ENCODE data around the gene DPPA2.

DPPA2 gene

DNA sequence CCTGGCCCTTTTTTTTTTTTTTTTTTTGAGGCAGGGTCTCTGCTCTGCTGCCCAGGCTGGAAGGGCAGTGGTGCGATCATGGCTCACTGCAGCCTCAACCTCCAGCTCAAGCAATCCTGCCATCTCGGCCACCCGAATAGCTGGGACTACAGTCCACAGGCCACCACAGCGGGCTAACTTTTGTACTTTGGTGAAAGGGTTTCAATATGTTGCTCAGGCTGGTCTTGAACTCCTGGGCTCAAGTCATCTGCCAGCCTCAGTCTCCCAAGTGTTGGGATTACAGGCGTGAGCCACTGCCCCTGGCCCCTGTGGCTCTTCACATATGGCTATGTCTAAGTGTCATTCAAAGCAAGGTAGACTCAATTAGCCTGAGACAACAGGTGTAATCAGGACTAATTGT lies 8.8 kb upstream of the DPPA2 start:
- no peak for DNase-seq

DNA sequence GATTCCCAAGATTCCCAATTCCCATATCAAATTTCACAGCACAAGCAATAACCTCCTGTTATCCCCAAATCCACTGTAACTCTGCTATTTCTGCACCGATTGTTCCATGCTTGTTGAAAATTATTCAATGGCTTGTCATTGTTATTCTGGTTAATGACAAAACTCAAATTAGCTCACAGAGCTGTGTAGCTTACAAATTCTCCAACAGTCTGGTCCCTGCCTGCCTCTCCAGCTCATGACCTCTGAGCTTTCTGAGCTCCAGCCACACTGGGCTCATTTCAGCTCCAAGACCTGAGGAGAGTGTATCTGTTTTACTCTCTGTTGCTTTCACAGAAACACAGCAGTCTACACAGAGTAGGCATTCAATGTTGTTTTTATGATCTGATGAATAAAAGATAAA lies 3.3 kb downstream of the DPPA2 start:
- no peak for DNase-seq

DNA sequence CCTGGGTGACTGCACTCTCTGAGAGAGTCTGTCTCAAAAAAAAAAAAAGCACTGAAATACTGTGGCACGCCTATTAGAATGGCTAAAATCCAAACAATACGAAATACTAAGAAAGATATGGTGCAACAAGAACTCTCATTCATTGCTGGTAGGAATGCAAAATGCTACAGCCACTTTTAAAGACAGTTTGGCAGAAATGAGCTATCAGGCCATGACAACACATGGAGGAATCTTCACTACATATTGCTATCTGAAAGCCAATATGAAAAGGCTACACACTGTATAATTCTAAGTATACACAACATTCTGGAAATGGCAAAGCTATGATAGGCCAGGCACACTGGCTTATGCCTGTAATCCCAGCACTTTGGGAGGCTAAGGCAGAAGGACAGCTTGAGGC lies 18.8 kb downstream of the DPPA2 start:
- DNase-seq: no peak

DNA sequence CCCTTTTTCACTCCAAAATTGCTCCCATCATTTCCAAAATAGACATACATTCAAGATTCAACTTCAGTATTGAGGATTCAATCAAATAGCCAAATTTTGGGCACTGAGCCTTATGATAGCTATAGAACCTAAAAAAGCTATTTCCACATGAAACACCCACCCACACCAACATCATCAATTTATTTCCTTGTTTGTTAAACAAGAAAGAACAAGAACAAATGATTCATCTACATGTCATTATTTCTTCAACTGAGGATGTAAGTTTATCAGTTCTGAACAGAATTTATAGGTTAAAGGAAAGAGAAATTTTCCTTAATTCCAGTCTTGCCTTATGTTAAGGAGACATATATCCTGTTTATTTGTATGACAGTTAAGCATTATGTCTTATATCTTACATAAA lies 32.2 kb downstream of the DPPA2 start:
- no peak for DNase-seq

DNA sequence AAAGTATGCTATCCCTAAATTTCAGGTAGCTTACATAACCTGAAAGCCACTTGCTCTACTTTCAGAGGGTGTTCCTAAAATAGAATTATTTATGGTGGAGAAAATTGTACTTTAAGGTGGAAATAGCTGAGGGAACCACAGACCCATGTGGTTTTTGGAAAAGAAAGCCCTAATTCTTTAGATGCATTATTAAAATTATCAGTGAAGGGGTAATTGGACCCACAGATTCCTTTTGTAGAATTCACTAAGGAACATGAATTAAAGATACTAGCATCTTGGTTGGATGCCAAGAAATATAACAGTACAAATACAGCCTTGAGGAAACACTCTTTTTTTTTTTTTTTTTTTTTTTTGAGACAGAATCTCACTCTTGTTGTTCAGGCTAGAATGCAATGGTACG lies 37.8 kb downstream of the DPPA2 start:
- DNase-seq: no peak

DNA sequence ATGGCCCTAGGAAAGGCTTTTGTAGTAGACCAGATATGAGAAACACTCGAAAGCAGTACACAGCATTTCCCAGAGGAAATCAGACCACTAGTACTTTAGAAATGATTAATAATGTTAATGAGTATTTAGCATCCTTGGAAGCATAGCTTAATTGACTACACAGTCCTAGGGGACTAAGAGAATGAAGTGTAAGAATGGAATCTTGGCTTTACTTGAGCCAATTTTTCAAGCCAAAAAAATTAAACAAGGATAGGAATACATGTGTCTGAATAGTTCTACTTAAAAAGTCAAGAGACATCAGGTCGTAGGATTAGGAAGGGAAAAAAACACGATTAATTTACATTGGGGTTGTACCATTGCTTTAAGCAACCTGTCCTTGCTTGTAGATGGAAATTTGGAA lies 38.2 kb downstream of the DPPA2 start:
- no peak for DNase-seq

DNA sequence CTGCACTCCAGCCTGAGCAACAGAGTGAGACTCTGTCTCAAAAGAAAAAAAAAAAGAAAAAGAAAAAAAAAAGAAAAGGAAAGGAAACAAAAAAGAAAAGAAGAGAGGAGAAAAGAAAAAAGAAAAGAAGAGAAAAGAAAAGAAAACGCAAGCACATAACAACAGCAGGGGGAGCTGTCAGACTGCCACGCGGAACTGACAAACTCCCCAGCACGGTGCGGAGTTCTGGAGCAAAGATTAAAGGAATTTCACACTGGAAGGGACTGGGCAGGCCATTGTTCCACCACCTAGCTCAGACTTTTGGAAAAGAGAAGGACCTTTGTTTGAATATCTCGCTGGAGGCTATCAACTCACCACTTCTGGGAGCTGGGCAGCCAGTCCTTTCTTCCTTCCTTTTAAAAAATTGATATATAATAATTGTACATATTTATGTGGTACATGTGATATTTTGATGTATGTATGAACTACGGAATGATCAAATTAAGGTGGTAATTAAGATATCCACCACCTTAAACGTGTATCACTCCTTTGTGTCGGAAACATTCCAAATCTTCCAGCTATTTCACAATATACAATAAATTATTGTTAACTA lies 40.5 kb downstream of the DPPA2 start:
- DNase-seq: peak; percentile 5

DNA sequence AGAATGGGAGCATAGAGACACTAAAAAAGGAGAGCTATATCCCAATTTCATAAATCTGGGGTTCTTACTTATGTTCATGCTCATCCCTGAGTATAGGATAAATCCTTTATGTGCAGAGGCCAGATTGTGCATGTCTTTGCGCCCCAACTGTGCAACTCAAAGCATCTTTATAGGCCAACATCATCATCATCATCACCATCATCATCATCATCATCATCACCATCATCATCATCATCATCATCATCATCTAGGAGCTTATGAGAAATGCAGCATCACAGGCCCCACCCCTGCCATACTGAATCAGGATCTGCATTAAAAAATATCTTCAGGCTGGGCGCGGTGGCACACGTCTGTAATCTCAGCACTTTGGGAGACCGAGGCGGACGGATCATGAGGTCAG lies 45.5 kb downstream of the DPPA2 start:
- no peak for DNase-seq

DNA sequence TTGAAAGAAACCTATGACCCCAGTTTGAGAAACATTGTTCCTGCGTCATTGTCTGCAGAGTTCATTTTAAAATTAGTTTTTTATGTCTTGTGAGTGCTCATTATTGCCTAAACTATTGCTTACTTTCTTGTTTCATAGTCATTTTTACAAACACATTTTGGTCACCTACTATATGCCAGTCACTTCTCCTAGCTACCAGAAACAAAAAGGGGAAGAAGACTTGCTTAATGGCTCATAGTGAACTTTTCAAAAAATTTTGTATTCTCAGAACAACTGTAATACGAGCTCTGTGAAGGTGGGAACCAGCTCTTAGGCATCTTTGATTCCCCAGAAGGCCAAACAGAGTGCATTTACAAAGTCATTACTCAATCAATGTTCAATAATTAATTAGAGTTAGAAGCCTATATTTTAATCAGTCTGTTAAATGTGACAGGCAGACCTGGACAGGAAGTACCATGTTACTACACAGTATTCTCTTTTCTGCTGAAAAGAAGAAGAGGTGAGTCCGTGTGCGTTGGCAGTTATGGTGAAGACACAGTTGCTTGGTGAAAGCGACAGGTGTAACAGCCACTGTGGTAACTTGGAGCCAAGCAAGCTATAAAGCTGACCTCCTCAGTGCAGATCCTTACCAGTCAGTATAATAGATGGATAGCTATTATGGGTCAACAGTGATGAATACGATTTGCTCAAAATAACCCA lies 46.6 kb downstream of the DPPA2 start:
- DNase-seq: no peak

DNA sequence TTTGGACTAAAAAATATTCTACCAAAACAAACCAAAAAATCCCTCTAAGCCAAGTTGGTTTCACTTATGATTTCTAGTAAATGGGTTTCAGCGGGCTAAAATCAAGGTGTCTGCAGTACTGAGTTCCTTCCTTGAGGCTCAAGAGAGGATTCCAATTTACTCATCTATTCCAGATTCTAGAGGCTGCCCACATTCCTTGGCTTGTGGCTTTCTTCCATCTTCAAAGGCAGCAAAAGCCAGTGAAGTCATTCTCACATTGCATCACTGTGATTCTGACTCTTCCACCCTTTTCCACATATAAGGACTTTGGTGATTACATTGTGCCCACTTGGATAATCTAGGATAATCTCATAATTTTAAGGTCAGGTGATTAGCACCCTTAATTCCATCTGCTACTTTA lies 48.1 kb downstream of the DPPA2 start:
- no peak for DNase-seq

DNA sequence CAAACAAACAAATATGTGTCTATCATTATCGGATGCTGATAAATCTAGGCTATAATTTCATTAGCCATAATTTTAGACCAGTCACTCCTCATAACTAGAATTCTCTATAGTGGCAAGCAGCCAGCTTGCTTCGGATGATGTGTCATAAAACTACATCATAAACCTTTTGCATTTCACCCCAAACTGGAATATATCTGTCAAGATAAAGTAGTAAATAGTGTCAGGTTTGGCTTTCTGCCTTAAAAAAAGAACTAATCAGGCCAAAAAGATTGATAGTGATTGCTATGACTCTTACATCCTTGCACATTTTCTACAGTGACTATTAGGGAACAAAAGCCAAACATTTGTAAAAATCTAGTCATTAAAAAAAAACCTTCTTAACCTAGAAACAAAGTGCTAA lies 51.0 kb downstream of the DPPA2 start:
- no peak for DNase-seq

DNA sequence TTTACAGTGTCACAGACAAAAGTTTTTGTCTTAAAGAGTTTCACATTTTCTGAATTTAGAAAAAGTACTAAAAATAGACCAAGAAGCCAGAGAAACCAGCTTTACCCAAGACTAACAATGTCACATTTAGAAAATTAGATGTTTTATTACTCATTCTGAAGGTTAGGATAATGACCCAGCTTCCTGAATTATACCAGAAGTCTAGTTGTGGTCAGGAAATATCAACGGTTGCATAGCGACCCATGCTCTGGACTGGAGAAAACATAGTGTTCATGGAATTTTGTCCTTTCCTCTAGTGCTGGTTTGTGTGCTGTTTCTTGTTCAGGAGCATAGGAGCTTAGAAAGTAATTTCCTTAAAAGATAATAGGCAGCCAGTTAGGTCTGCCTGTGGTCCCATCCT lies 59.0 kb downstream of the DPPA2 start:
- DNase-seq: no peak

DNA sequence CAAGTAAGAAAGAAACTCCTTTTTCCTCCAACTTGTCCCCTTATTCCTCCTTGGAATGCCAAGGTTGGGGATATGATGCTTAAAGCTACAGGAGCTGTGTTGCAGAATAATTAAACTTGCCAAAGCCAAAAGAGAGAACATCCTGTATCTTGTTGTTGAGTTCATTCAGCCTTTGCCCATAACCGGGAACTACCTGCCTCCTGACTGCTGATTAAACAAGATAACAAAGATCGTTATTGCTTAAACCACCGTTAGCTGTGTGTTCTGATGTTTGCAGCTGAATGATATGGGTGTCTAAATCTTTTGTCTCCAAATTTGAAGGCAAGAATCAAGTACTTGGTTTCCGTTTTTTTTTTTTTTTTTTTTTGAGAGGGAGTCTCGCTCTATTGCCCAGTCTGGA lies 61.5 kb downstream of the DPPA2 start:
- DNase-seq: no peak

DNA sequence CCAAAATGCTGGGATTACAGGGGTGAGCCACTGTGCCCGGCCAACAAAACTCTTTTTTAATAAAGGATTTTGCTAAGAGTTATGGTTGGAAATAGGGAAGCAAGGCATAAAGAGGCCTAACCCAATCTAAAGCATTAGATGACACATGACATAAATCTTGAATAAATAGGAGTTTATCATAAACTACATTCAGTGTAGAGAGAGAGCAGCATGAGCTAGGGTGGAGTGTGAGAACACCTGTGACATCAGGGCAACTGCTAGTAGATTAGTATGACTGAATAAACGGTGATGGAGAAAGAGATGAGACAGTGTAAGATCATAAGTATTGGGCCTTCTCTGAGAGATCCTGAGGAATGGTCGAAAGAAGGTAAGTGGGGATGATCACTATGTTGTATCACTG lies 63.7 kb downstream of the DPPA2 start:
- no peak for DNase-seq

Data from NCI-H2171 treated with DMSO at 0.1 percent for 48 hours (cell line).